ENCODE results near the gene COX8A.
A peak's percentile ranks its signal among the peaks of the same experiment; 100 is the strongest.
"Not testable (repeated sequence)": the region's sequence is repeated elsewhere in the genome, so short reads cannot be mapped to it uniquely, and the experiment has no call there.

The COX8A gene

GRCh38 chr11:63969461-63969860, 5.0 kb upstream of the COX8A start:
- no peak for DNase-seq (ENCODE audit: low spot score)

GRCh38 chr11:63970902-63971301, 3.5 kb upstream of the COX8A start:
- DNase-seq (ENCODE audit: low spot score): no peak

DNA sequence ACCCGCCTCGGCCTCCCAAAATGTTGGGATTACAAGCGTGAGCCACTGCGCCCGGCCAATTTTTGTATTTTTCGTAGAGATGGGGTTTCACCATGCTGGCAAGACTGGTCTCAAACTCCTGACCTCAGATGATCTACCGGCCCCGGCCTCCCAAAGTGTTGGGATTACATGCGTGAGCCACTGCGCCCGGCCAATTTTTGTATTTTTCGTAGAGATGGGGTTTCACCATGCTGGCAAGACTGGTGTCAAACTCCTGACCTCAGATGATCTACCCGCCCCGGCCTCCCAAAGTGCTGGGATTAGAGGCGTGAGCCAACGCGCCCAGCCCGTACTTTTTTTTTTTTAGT, 535 bp upstream of the COX8A start:
- DNase-seq (ENCODE audit: low spot score): not testable (repeated sequence)

GRCh38 chr11:63978551-63979239, 4.3 kb downstream of the COX8A start:
- DNase-seq (ENCODE audit: low spot score): no peak

DNA sequence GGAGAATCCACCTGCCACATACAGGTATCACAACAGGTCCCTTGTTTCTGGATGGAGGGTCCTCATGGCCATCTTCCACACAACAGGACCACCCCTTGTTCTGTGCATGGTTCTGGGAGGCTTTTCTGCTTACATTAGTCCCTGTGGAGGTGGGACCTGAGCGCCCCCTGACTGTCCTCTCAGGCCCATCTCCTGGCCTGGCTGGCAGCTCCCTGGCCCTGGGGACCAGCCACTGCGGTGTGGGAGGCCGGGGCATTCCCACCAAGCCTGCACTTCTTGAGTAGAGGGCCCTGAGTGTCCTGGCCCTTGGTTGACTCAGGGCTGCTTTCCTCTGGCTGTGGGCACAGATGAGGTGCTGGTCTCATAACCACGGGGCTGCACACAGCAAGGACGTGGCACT, 5.0 kb downstream of the COX8A start:
- DNase-seq (ENCODE audit: low spot score): no peak

DNA sequence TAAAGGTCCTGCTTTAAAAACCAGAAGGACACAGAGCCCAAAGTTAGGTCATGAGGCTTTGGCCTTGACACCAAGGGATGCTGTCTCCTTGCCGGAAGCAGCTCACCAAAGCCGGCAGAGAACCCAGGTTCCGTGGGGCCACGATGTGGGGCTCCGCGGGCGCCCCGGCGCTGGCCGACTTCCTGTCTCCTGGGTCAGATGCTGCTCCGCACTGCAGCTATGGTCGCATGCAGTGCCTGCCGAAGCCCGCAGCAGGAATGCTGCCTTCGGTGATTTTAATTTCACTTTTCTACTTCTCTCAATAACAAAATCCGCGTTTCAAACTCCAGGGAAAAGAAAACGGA, 11.4 kb downstream of the COX8A start:
- DNase-seq (ENCODE audit: low spot score): no peak

DNA sequence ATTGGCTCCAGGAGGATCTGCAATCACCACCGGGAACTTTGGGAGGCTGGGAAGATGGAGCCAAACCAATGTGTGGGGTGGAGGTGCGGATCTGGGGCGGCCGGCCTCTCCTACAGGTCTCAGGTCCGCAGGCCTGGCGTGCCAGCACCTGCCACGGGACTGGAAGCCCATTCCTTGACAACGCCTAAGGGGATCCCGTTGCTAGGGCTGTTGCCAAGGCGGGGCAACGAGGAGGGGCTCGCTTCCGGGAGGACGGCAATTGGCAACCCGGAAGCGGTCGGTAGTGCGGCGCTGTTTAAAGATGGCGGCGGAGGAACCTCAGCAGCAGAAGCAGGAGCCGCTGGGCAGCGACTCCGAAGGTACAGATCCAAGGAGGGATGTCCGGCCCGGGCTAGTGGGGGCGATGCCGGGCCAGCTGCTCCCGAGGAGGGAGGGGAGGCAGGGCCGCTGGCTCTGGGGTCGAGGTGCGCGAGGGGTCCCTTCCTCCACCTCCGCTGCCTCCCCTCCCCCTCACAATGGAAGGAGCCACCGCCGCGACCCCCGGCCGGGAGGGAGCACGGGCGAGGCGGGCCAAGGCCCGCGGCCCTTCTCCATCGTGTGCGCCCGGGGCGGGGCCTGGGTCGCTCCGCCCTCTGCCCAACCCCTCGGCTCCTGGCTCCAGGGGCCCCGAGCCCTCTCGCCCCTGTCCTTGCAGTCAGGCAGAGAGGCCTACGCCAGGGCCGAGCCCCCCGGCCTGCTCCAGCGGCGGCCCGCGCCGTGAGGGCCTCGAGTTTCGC, 11.9 kb downstream of the COX8A start, which contains the start of gene OTUB1:
Gene OTUB1 (plus strand): TSS at position 283 of the 776 bp plus-strand sequence. CDS start 19 bp downstream, at position 302.
- DNase-seq (ENCODE audit: low spot score): peak; percentile 95

DNA sequence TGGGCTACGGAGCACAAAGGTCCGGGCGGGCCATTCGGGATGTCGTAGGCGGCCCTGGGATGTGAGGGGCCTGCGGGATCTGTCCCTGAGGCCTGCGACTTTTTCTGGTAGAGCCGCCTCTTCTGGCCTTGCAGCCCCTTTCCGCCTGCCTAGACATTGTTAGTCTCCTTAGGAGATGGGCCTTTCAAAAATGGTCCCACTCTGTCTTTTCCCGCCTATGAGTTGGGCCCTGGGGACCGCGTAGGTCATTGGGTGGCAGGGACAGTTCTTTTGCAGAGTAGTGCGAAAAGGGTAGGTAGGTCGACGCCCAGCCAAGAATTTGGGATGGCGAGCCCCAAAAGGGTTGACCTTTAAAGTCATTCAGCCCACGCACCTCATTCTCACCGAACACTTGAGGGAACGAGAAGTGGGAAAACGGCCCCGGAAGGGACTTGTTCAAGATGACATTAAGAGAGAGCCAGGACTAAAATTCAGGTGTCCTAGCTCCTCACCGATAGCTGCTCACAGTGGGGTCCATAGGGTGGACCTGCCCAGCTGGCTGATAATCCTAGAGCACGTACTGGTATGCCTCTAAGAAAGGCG, 12.6 kb downstream of the COX8A start:
- DNase-seq (ENCODE audit: low spot score): no peak

- DNase-seq (ENCODE audit: low spot score): no peak
These were observed 17.1 kb downstream of the COX8A start for GRCh38 chr11:63991558-63991957.

- DNase-seq (ENCODE audit: low spot score): no peak
These were observed 18.7 kb downstream of the COX8A start for GRCh38 chr11:63993100-63993499.

GRCh38 chr11:63993993-63994392, 19.6 kb downstream of the COX8A start:
- no peak for DNase-seq (ENCODE audit: low spot score)

DNA sequence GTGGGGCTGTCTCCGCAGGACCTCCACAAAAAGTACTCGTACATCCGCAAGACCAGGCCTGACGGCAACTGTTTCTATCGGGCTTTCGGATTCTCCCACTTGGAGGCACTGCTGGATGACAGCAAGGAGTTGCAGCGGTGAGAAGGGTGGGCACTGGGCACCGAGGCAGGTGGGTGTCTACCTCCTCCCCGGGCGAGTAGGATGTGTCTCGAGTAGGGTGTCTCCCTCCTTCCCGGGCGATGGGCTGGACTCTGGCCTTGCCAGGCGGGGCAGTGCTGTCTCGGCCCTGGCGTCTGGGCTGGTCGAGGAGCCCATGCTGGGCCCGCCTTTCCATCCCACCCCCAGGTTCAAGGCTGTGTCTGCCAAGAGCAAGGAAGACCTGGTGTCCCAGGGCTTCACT, 22.1 kb downstream of the COX8A start:
- no peak for DNase-seq (ENCODE audit: low spot score)

DNA sequence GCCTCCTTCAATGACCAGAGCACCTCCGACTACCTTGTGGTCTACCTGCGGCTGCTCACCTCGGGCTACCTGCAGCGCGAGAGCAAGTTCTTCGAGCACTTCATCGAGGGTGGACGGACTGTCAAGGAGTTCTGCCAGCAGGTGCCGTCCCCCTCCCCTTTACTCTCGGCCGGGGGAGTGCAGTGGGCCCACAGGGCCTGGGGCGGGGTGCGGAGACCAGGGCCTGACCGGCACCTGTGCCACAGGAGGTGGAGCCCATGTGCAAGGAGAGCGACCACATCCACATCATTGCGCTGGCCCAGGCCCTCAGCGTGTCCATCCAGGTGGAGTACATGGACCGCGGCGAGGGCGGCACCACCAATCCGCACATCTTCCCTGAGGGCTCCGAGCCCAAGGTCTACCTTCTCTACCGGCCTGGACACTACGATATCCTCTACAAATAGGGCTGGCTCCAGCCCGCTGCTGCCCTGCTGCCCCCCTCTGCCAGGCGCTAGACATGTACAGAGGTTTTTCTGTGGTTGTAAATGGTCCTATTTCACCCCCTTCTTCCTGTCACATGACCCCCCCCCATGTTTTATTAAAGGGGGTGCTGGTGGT, 22.8 kb downstream of the COX8A start:
- no peak for DNase-seq (ENCODE audit: low spot score)

- DNase-seq (ENCODE audit: low spot score): no peak
These were observed 23.4 kb downstream of the COX8A start for GRCh38 chr11:63997801-63998337.

DNA sequence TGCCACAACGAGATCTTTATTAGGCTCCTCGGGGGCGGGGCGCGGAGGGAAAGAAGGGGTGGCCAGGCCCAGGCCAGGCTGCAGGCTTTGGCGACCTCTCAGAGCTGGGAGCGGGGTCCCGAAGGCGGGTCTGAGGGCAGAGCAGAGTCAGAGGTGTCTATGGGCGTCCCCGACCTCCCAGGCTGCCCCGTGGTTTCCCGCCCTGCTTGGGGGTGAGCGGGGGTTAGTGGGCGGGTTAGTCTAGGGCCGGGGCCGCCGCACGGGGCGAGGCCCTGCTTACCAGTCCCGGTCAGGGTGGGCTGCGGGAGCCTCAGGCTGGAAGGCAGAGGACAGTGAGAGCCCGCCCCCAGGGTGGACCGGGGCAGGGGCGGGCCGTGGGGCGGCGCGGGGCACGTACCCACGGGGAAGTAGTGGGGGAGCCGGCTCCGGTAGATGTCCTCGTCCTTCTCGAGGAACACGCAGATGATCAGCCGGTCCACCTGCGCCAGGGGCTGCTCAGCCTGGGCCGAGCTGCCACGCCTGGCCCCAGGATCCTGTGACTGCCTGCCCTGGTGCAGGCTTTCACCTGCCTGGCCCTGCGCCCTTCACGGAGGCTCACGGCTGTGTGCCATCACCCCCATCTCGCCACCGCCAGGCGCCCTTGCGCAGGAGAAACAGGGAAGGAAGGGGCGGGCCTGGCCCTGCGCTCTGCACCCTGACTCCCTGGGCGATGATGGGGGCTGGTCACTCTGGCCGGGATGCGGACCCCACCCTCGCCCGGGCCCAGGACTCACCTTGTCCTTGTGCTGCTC, 24.3 kb downstream of the COX8A start:
- DNase-seq (ENCODE audit: low spot score): no peak

- DNase-seq (ENCODE audit: low spot score): peak; percentile 79
These were observed 25.1 kb downstream of the COX8A start for GRCh38 chr11:63999349-64000025.

DNA sequence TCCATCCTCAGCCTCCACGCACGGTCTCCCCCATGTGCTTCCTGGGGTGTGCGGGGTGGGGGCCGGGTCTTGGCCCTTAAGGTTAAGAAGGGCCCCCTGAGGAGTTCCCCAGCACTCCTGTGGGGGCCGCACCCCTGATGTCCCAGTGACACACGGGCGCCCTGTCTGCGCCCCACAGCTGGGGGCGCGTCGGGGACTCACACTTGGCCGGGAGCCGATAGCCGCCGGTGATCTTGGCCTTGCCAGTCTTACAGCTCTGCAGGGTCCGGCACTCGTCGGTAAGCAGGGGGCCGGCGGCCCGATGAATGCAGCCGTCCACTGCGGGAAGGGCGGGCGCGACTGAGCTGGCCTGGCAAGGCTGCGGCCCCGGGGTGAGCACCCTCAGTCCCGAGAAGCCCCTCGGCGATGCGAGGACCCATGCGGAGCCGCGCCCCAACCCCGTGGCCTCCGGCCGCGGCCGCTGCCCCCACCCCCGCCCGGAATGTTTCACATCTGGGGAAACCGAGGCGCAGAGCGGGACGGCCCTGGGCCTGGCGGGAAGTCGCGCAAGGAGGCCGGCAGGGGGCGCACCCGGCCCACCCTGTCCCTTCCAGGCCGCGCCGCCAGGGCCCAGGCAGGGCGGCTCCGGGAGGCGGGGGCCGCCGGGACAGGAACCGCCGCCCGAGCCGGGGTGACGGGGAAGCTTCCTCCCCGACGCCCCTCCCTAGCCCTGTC, 25.8 kb downstream of the COX8A start:
- DNase-seq (ENCODE audit: low spot score): peak; percentile 74

DNA sequence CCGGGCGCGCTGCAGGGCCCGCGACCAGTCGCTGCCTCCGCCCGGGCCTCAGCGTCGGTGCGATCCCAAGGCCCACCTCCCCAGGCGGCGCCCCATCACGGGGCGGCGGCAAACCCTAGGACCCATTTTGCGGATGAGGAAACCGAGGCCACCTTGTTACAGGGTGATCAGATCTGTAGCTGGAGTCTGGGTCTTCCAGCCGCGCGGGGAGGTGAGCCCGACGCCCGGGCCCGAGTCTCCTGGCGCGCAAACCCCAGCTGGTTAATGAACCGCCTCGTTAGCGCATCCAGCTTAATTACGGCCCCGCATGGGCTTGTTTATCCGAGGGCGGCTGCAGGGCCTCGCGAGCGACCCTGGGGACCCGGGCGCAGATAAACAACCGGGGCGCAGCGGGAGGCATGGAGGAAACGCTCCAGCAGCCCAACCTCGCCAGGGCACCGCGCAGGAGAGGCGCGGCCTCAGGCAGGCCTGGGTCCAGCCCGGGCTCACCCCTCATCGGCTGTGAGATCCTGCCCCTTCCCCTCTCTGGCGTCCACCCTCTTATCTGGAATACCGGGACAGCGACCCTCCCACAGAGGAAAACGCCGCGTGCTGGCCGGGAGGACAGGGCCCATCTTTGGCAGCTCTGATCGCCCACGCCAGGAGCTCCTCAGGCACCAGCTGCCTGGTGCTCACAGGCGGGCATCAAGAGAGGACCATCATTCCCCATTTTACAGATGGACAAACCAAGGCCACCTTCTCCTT, 26.5 kb downstream of the COX8A start:
- no peak for DNase-seq (ENCODE audit: low spot score)

DNA sequence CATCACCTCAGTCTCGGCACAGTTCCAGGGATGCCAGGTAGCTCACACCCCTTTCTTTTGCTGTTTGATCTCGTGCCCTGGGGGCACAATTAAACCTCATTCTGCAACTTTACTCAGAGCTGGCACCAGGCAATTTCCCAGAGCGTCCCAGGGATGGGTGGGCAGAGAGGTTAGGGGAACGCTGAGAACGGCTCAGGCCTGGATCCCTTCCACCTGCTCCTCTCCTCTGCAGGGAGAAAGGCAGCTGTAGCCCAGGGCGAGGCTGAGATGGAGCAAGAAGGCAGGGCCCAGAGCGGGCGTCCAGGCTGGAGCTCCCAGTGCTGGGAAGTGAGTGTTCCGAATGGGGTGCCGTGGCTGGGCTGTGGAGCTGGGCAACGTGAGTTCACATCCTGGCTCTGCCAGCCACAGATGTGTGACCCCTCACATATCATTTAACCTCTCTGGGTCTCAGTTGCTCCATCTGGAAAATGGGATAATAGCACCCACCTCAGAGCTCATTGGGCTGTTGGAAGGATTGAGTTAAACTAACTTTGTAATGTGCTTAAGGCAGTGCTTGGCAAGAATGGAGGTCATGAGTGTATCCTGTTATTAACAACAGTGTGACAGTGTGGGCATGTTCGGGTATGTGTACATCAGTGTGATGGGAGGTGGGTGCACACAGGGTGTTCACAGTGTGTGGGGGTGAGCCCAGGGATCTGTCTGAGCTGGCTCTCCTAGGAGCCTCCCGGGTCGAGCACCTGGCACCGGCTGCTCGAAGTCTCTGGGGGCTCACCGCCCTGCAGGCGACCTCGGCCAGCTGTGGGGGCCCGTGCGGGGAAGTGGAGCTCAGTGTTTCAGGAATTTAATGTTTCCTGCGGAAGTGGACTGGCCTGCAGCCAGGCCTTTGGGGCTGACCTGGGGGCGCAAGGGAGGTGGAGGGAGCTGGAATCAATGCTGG, 27.3 kb downstream of the COX8A start:
- no peak for DNase-seq (ENCODE audit: low spot score)
